HCT116 (cell line): ENCODE measurements around the gene NFIC.

Source experiments
- ATF3 ChIP-seq: IDR thresholded peaks from 2 replicates; pipeline ENCODE4 v1.6.1; 2012
- TF ChIP-seq, protein P1 (sequence below), 3 experiments: fragments of 200-600 bp in 1 of 3; sonication (generic) in 1 of 3; IDR thresholded peaks in 2 of 3; conservative IDR thresholded peaks in 1 of 3; 2 replicates each; pipeline ENCODE4 v1.5.1; 2012 to 2017; ENCODE audit warnings: low read depth in 2 of 3, low read length in 2 of 3, antibody characterized with exemption in 1 of 3, borderline replicate concordance in 1 of 3, control low read depth in 1 of 3, mild to moderate bottlenecking in 1 of 3, mixed read lengths in 1 of 3, mixed run types in 1 of 3, moderate library complexity in 1 of 3; ENCODE audit not compliant: insufficient read depth in 1 of 3

DNA sequence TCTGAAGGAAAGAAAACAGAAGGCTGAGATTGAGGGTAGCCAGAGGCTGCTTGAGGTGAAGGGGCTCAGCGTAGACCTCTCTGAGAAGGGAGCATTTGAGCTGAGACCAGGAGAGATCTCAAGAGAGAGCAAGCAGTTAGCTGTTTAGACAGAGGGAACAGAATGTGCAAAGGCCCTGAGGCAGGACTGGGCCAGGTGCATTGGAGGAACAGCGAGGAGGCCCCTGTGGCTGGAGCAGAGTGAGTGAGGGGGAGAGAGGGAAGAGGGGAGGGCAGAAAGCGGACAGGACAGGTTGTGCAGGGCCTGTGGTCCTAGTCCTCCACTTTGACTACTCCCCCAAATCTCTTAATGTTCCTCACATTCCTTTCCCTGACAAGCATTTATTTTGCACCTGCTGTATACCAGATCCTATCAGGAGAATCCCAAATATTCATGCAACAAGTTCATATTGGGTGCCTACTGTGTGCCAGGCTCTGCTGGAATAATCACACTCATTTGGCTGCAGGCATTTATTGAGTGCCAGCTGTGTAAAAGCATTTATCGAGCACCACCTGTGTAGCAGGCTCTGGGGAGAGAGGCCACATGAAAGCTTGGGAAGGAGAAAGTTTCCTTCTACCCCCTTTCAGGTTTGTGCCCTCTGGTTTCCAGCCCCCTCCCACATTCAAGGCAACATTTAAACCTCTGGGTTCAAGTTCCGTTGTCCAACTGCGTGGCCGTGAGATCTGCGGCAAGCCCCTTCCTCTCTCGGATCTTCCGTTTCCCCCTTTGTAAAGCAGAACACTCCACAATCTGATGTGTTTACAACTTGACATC, 36.5 kb downstream of the NFIC start:
- TF ChIP-seq, protein P1, sequence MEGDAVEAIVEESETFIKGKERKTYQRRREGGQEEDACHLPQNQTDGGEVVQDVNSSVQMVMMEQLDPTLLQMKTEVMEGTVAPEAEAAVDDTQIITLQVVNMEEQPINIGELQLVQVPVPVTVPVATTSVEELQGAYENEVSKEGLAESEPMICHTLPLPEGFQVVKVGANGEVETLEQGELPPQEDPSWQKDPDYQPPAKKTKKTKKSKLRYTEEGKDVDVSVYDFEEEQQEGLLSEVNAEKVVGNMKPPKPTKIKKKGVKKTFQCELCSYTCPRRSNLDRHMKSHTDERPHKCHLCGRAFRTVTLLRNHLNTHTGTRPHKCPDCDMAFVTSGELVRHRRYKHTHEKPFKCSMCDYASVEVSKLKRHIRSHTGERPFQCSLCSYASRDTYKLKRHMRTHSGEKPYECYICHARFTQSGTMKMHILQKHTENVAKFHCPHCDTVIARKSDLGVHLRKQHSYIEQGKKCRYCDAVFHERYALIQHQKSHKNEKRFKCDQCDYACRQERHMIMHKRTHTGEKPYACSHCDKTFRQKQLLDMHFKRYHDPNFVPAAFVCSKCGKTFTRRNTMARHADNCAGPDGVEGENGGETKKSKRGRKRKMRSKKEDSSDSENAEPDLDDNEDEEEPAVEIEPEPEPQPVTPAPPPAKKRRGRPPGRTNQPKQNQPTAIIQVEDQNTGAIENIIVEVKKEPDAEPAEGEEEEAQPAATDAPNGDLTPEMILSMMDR (IDR thresholded peaks at IDR 0.05 in 2 of 3, conservative IDR thresholded peaks at IDR 0.05 in 1 of 3; ENCODE audit: borderline replicate concordance in 1 of 3, insufficient read depth in 1 of 3, low read depth in 2 of 3, low read length in 2 of 3): no peak
- no peak for TF ChIP-seq ATF3
